ENCODE data around the gene BBS1. TPM values are rescaled to one million over a fixed set of nuclear protein-coding genes. Genes with fewer than 3 reads are reported as not detected.
A peak's percentile ranks its signal among the peaks of the same experiment; 100 is the strongest.

Gene BBS1
- total RNA-seq, 1 donor from 2014 or later, result 35.8 TPM

- TF ChIP-seq CTCF (IDR thresholded peaks at IDR 0.05; ENCODE audit: unreplicated experiment), result no peak
- DNase-seq (ENCODE audit: low spot score), result no peak
- Mint-ChIP-seq H3K9me3 (ENCODE audit: unreplicated experiment) (no peaks in the 10 kb centered on the region), H3K4me1 (ENCODE audit: unreplicated experiment) (no peaks in the 10 kb centered on the region), H3K36me3 (ENCODE audit: low read depth, unreplicated experiment) (no peaks in the 10 kb centered on the region), H3K4me3 (ENCODE audit: unreplicated experiment) (no peak overlapping the region), H3K27ac (ENCODE audit: unreplicated experiment) (no peak overlapping the region), H3K27me3 (ENCODE audit: unreplicated experiment) (peaks cover 4% of the 10 kb centered on the region)
Observed at GRCh38 chr11:66564538-66564937, 54.1 kb downstream of the BBS1 start.

GRCh38 chr11:66564984-66565383, 54.5 kb downstream of the BBS1 start:
- no peaks in the 10 kb centered on the region for H3K36me3 Mint-ChIP-seq (ENCODE audit: low read depth, unreplicated experiment)
- H3K27ac Mint-ChIP-seq (ENCODE audit: unreplicated experiment), result no peak overlapping the region
- TF ChIP-seq CTCF (IDR thresholded peaks at IDR 0.05; ENCODE audit: unreplicated experiment), result no peak
- no peak overlapping the region for H3K4me3 Mint-ChIP-seq (ENCODE audit: unreplicated experiment)
- peaks cover 4% of the 10 kb centered on the region for H3K27me3 Mint-ChIP-seq (ENCODE audit: unreplicated experiment)
- no peaks in the 10 kb centered on the region for H3K9me3 Mint-ChIP-seq (ENCODE audit: unreplicated experiment)
- DNase-seq (ENCODE audit: low spot score), result no peak
- H3K4me1 Mint-ChIP-seq (ENCODE audit: unreplicated experiment), result no peaks in the 10 kb centered on the region

- no peaks in the 10 kb centered on the region for H3K9me3 Mint-ChIP-seq (ENCODE audit: unreplicated experiment)
- no peaks in the 10 kb centered on the region for H3K4me1 Mint-ChIP-seq (ENCODE audit: unreplicated experiment)
- H3K27ac Mint-ChIP-seq (ENCODE audit: unreplicated experiment), result no peak overlapping the region
- H3K27me3 Mint-ChIP-seq (ENCODE audit: unreplicated experiment), result peaks cover 3% of the 10 kb centered on the region
- no peak for DNase-seq (ENCODE audit: low spot score)
- TF ChIP-seq CTCF (IDR thresholded peaks at IDR 0.05; ENCODE audit: unreplicated experiment), result no peak
- H3K36me3 Mint-ChIP-seq (ENCODE audit: low read depth, unreplicated experiment), result no peaks in the 10 kb centered on the region
- no peak overlapping the region for H3K4me3 Mint-ChIP-seq (ENCODE audit: unreplicated experiment)
Observed at GRCh38 chr11:66566221-66566620, 55.8 kb downstream of the BBS1 start.

- H3K27me3 Mint-ChIP-seq (ENCODE audit: unreplicated experiment), result peaks cover 3% of the 10 kb centered on the region
- no peak for TF ChIP-seq CTCF (IDR thresholded peaks at IDR 0.05; ENCODE audit: unreplicated experiment)
- H3K4me1 Mint-ChIP-seq (ENCODE audit: unreplicated experiment), result no peaks in the 10 kb centered on the region
- no peak overlapping the region for H3K4me3 Mint-ChIP-seq (ENCODE audit: unreplicated experiment)
- no peak for DNase-seq (ENCODE audit: low spot score)
- H3K27ac Mint-ChIP-seq (ENCODE audit: unreplicated experiment), result no peak overlapping the region
- no peaks in the 10 kb centered on the region for H3K36me3 Mint-ChIP-seq (ENCODE audit: low read depth, unreplicated experiment)
- H3K9me3 Mint-ChIP-seq (ENCODE audit: unreplicated experiment), result no peaks in the 10 kb centered on the region
Observed at GRCh38 chr11:66567787-66568123, 57.3 kb downstream of the BBS1 start.

GRCh38 chr11:66568124-66568916, 57.9 kb downstream of the BBS1 start, which contains the start of gene CTSF:
Gene CTSF (minus strand): TSS chr11:66568606. CDS start chr11:66568486, 120 bp downstream.
- TF ChIP-seq CTCF (IDR thresholded peaks at IDR 0.05; ENCODE audit: unreplicated experiment), result no peak
- DNase-seq (ENCODE audit: low spot score), result peak; percentile 39
- no peaks in the 10 kb centered on the region for H3K9me3 Mint-ChIP-seq (ENCODE audit: unreplicated experiment)
- no peak within 1 kb of the TSS for H3K4me3 Mint-ChIP-seq (ENCODE audit: unreplicated experiment)
- H3K4me1 Mint-ChIP-seq (ENCODE audit: unreplicated experiment), result no peaks in the 10 kb centered on the region
- H3K27me3 Mint-ChIP-seq (ENCODE audit: unreplicated experiment), result peaks cover 3% of the 10 kb centered on the region
- H3K36me3 Mint-ChIP-seq (ENCODE audit: low read depth, unreplicated experiment), result no peaks in the 10 kb centered on the region
- no peak within 1 kb of the TSS for H3K27ac Mint-ChIP-seq (ENCODE audit: unreplicated experiment)
